ENCODE data around the gene LRIT2. TPM values are rescaled to one million over a fixed set of nuclear protein-coding genes. Genes with fewer than 3 reads are reported as not detected.
"Not testable (repeated sequence)": the region's sequence is repeated elsewhere in the genome, so short reads cannot be mapped to it uniquely, and the experiment has no call there.

LRIT2 gene
- polyA plus RNA-seq, 3 donors: not detected

GRCh38 chr10:84185526-84186175 is 39.7 kb downstream of the LRIT2 start:
- no peak for DNase-seq

- DNase-seq: no peak
Measured at GRCh38 chr10:84184517-84184916, 40.8 kb downstream of the LRIT2 start.

- no peak for DNase-seq
Measured at GRCh38 chr10:84181631-84182030, 43.7 kb downstream of the LRIT2 start.

- not testable (repeated sequence) for DNase-seq
Measured at GRCh38 chr10:84180386-84180785, 45.0 kb downstream of the LRIT2 start.

- peak; percentile 26 for DNase-seq
Measured at GRCh38 chr10:84179059-84179710, 46.2 kb downstream of the LRIT2 start.

GRCh38 chr10:84178160-84178609 is 47.2 kb downstream of the LRIT2 start:
- no peak for DNase-seq

- no peak for DNase-seq
Measured at GRCh38 chr10:84177541-84178141, 47.7 kb downstream of the LRIT2 start.

- DNase-seq: no peak
Measured at GRCh38 chr10:84176836-84177474, 48.4 kb downstream of the LRIT2 start.

- DNase-seq: no peak
Measured at GRCh38 chr10:84176351-84176750, 49.0 kb downstream of the LRIT2 start.

- no peak for DNase-seq
Measured at GRCh38 chr10:84175436-84175835, 49.9 kb downstream of the LRIT2 start.

GRCh38 chr10:84173501-84173929 is 51.8 kb downstream of the LRIT2 start, which contains the start of gene GPR15LG:
Gene GPR15LG, plus strand, starts transcription at chr10:84173801. Its CDS starts 51 bp downstream, at chr10:84173852.
- DNase-seq: no peak

GRCh38 chr10:84172467-84173356 is 52.6 kb downstream of the LRIT2 start:
- DNase-seq: no peak

GRCh38 chr10:84171700-84172466 is 53.5 kb downstream of the LRIT2 start:
- DNase-seq: not testable (repeated sequence)

GRCh38 chr10:84171237-84171636 is 54.1 kb downstream of the LRIT2 start:
- not testable (repeated sequence) for DNase-seq

Other genes starting within 250 kb of the LRIT2 start
- gene GHITM, start 86.0 kb downstream of the LRIT2 start, polyA plus RNA-seq (ENCODE audit: insufficient read length in 3 of 3): 100 to 1,000 TPM; 161 to 165 (median 164) TPM
- under 1 TPM; 0.43 to 0.97 (median 0.78) TPM for gene GPR15LG, start 51.7 kb downstream of the LRIT2 start, polyA plus RNA-seq (ENCODE audit: insufficient read length in 3 of 3)
- gene CDHR1, start 31.0 kb downstream of the LRIT2 start, polyA plus RNA-seq (ENCODE audit: insufficient read length in 3 of 3): 1 to 10 TPM in 2 of 3 donors, under 1 TPM in 1; 0.65 to 1.3 (median 1.2) TPM
- not detected for gene LRIT1, start 16.0 kb upstream of the LRIT2 start, polyA plus RNA-seq (ENCODE audit: insufficient read length in 3 of 3)
- gene RGR, start 19.5 kb upstream of the LRIT2 start, polyA plus RNA-seq (ENCODE audit: insufficient read length in 3 of 3): under 1 TPM in 1 of 3 donors, not detected in 2; 0.10 TPM
- 10 to 100 TPM; 24.7 to 28.5 (median 24.8) TPM for gene CCSER2, start 103.0 kb upstream of the LRIT2 start, polyA plus RNA-seq (ENCODE audit: insufficient read length in 3 of 3)

Data from renal pelvis (tissue), 4 donors.